ENCODE data around the gene HSCB. TPM values are rescaled to one million over a fixed set of nuclear protein-coding genes. Genes with fewer than 3 reads are reported as not detected.
"Not testable (repeated sequence)": the region's sequence is repeated elsewhere in the genome, so short reads cannot be mapped to it uniquely, and the experiment has no call there.

HSCB gene
- total RNA-seq, 1 donor from 2014 or later = 17.6 TPM

- not testable (repeated sequence) for DNase-seq (ENCODE audit: low read depth, low spot score)
Measured at GRCh38 chr22:28738876-28739275, 3.0 kb upstream of the HSCB start.

DNA sequence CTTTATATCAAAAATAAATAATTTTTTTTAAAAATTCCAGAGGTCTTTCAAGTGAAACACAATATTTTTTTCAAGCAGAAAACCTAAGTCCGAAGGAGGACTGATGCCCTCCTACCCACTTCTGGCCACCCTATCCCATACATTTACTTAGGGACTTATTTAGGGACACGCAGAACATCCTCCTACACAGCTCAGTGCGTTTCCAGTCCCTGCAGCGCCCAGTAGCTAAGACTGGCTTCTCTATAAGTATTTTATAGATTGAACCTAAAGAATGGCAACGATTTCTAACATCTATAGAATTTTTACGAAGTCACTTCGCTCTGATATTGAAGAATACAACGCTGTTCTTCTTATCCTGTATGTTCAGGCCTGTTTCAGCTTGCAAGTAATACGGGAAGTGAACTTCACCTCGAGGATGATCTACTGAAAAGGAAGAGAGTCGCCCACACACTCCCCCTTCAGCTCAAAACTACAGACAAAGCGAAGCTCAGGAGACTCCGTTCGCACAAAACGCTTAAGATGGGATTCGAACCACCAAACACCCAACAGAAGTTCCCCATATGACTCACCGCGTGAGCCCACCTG is 547 bp upstream of the HSCB start:
- DNase-seq (ENCODE audit: low read depth, low spot score) = no peak

- DNase-seq (ENCODE audit: low read depth, low spot score) = no peak
Measured at GRCh38 chr22:28742562-28742962, 723 bp downstream of the HSCB start.

- DNase-seq (ENCODE audit: low read depth, low spot score) = no peak
Measured at GRCh38 chr22:28743852-28744251, 2.0 kb downstream of the HSCB start.

DNA sequence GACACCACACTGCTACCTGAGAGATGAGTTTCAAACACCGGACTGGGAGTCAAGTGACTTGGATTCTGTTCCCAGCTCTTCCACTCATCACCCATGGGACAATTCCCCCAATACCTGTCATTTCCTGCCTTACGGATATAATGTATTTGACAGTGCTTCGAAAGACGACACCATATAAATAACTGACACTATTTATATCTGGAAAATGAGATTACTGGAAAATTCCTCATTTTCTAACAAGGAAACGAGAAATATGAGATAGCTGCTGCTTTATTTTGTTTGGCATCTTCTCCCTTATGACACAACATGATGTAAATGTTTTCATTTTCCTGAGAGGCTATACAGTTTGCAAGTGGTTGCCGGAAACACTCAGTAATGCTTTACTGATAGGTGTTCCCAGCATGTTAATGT is 8.6 kb downstream of the HSCB start:
- DNase-seq (ENCODE audit: low read depth, low spot score) = peak; percentile 87

DNA sequence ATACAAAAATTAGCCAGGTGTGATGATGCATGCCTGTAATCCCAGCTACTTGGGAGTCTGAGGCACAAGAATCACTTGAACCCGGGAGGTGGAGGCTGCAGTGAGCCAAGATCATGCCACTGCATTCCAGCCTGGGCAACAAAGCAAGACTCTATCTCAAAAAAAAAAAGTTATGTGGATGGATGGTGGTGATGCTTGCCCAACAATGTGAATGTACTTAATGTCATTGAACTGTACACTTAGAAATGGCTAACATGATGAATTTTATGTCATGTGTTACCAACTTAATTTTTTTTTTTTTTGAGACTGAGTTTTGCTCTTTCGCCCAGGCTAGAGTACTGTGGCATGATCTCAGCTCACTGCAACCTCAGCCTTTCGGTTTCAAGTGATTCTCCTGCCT is 12.7 kb downstream of the HSCB start:
- DNase-seq (ENCODE audit: low read depth, low spot score) = not testable (repeated sequence)

DNA sequence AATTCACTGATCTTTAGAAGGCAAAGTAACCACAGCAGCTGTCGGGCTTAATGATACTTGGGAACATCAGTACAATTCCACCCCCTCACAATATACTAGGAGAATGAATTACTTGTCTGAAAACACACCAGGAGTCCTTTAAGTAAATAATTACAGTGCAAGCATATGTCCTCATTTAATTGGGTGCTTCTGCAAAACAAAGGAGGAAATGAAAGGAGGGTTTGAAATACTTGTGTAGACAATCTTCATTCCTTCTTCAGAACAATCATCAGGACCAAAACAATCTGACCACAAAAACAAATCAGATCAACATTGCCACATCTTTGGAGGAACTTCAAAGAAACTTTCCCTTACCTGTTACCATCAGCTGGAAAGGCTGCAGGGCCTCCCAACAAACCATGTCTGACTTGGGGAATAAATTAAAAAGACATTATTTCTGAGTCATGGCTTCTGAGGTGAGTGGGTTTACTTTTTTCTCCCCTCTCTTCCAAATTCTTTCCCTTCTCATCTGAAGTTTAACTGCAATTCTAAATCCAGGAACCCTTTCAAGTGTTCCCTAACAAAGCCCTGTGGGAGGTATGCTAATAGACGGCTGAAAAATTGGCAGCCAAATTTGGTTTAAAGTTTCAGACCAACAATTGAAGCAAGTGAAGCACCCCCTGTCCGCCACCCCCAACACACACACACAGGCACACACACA is 18.2 kb downstream of the HSCB start:
- no peak for DNase-seq (ENCODE audit: low read depth, low spot score)

- no peak for DNase-seq (ENCODE audit: low read depth, low spot score)
Measured at GRCh38 chr22:28761449-28761755, 19.6 kb downstream of the HSCB start.

- DNase-seq (ENCODE audit: low read depth, low spot score) = not testable (repeated sequence)
Measured at GRCh38 chr22:28762000-28762399, 20.2 kb downstream of the HSCB start.

GRCh38 chr22:28766628-28767027 is 24.8 kb downstream of the HSCB start:
- DNase-seq (ENCODE audit: low read depth, low spot score) = no peak

DNA sequence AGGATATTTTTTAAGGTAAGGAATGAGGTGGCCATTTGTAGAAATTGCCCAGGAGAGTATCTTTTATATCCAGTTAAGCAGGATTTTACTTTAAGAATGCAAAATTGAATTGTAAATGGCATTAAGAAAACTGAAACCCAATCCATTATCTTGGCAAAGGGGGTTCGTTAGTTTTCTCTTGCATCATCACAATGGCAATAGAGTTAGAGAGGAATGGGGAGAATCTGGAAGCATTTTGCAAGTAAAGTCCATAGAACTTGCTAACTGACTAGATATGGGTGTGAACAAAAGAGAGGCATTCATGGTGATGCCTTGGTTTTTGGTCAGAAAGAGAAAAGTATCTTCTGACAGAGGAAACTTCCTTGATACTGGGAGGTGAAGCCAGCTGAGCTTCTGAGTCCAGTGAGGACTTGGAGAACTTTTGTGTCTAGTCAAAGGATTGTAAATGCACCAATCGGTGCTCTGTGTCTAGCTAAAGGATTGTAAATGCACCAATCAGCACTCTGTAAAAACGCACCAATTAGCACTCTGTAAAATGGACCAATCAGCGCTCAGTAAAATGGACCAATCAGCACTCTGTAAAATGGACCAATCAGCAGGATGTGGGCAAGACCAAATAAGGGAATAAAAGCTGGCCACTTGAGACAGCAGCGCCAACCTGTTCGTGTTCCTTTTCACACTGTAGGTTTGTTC is 27.0 kb downstream of the HSCB start:
- DNase-seq (ENCODE audit: low read depth, low spot score) = no peak

DNA sequence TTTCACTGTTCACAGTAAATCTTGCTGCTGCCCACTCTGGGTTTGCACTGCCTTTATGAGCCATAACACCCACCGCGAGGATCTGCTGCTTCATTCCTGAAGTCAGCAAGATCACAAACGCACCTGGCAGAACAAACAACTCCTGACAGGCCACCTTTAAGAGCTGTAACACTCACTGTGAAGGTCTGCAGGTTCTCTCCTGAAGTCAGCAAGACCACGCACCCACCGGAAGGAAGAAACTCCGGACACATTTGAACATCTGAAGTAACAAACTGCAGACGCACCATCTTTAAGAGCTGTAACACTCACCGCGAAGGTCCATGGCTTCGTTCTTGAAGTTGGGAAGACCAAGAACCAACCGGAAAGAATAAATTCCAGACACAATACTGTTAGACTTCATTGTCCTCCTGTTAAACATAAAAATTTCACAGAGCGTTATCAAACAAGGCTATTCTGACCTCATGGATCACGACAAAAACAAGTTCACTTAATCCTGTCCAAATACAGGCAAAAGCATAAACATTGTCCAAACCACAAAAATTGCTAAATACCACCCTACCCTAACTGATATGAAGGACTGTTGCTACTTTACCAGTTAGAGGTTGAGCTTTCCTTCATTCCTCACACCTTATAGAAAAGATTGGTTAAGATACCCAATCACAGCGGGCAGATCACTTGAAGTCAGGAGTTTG is 27.7 kb downstream of the HSCB start:
- DNase-seq (ENCODE audit: low read depth, low spot score) = no peak

- no peak for DNase-seq (ENCODE audit: low read depth, low spot score)
Measured at GRCh38 chr22:28771195-28771791, 29.5 kb downstream of the HSCB start.

DNA sequence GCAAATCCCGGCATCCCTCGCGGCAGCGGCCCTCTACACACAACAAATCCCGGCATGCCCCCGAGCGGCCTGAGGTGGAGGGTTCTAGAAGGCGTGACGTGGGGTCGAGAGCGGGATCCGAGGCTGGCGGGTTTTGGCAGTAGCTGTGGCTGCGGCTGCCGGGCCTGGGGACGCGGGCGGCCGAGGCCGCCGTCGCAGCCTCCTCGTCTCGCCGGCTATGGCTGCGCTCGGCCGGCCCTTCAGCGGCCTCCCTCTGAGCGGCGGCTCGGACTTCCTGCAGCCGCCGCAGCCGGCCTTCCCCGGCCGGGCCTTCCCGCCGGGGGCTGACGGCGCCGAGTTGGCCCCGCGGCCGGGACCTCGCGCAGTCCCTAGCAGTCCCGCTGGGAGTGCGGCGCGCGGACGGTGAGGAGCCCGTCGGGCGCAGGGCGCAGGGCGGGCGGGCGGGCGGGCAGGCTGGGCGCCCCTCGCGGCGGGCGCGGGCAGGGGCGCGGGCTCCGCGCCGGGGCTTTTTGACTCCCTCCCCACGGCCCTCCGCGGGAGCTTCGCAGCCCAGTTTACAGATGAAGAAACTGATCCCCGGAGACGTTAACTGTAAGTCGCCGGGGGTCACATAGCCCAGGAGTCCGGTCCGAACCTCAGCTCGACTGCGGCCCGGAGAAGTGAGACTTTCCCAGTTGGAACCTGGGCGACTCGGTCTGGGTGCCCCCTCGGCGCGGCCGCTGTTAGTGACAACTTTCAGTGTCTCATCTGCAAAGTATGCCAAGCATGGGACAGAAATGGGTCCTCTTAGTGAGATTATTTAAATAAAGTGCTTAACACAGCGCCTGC is 31.0 kb downstream of the HSCB start, which contains the start of gene CCDC117:
Gene CCDC117, plus strand, starts transcription at position 63 of the 828 bp plus-strand sequence. Its CDS starts 155 bp downstream, at position 218.
- DNase-seq (ENCODE audit: low read depth, low spot score) = no peak

GRCh38 chr22:28773461-28773867 is 31.6 kb downstream of the HSCB start:
- DNase-seq (ENCODE audit: low read depth, low spot score) = no peak

GRCh38 chr22:28774378-28774777 is 32.5 kb downstream of the HSCB start:
- DNase-seq (ENCODE audit: low read depth, low spot score) = no peak

DNA sequence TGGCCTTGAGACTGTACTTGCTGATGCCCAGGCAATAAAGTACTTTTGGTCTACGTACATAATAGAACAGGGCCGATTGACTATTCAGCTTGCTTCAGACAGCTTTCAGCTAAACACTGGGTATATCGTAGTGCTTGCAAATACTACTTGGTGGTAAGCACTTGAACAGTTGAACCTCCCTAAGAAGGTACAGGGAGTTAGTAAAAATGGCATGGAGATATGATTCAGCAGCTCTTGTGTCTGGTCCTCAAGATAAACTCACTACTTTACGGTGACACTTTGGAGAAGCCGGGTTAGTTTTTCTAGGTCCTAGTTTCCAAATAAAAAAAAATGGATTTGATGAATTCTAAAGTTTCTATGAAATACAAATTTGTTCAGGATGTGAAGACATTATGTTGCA is 38.0 kb downstream of the HSCB start:
- DNase-seq (ENCODE audit: low read depth, low spot score) = no peak

GRCh38 chr22:28780296-28780695 is 38.5 kb downstream of the HSCB start:
- no peak for DNase-seq (ENCODE audit: low read depth, low spot score)

GRCh38 chr22:28783786-28784671 is 42.2 kb downstream of the HSCB start:
- no peak for DNase-seq (ENCODE audit: low read depth, low spot score)

GRCh38 chr22:28788601-28789000 is 46.8 kb downstream of the HSCB start:
- no peak for DNase-seq (ENCODE audit: low read depth, low spot score)

All from pulmonary artery endothelial cell (primary cell).